Thoracic aorta (tissue), 2 donors: Measurements from ENCODE around the gene SAMD8. TPM values are rescaled to one million over a fixed set of nuclear protein-coding genes. Genes with fewer than 3 reads are reported as not detected.
"Not testable (repeated sequence)": the region's sequence is repeated elsewhere in the genome, so short reads cannot be mapped to it uniquely, and the experiment has no call there.

ENCODE experiments used
- ATAC-seq: fragments of 150-250 bp; one replicate; pipeline ENCODE4 v1.8.0; 2017; ENCODE audit warnings: low read depth; ENCODE audit not compliant: insufficient number of reproducible peaks, low FRiP score
- DNase-seq: peaks from one replicate; pipeline ENCODE4 v3.0.0-alpha.2; 2020; ENCODE audit warnings: low spot score
- H3K27ac ChIP-seq, 2 donors: fragments of 200-600 bp; sonication (generic); 1 replicate in 1 of 2; 2 replicates in 1 of 2; pipeline ENCODE4 v1.5.1; 2016; ENCODE audit warnings: mild to moderate bottlenecking in 2 of 2, moderate library complexity in 2 of 2
- H3K27me3 ChIP-seq: fragments of 200-600 bp; sonication (generic); replicated peaks from 2 replicates; pipeline ENCODE4 v1.6.0; 2016; ENCODE audit warnings: mild to moderate bottlenecking; ENCODE audit not compliant: insufficient read depth
- H3K36me3 ChIP-seq: fragments of 200-600 bp; sonication (generic); one replicate; pipeline ENCODE4 v1.5.1; 2016
- H3K4me1 ChIP-seq, 2 donors: fragments of 200-600 bp; sonication (generic); 1 replicate in 1 of 2; 2 replicates in 1 of 2; pipeline versions ENCODE4 v1.5.1 to v1.6.0; 2016; ENCODE audit warnings: low read depth in 2 of 2, mild to moderate bottlenecking in 1 of 2; ENCODE audit not compliant: control insufficient read depth in 1 of 2
- H3K4me3 ChIP-seq: fragments of 200-600 bp; sonication (generic); 2 replicates; pipeline ENCODE4 v1.5.1; 2016; ENCODE audit warnings: mild to moderate bottlenecking
- H3K9me3 ChIP-seq: fragments of 200-600 bp; sonication (generic); 2 replicates; pipeline ENCODE4 v1.5.1; 2016
- CTCF ChIP-seq: fragments of 200-600 bp; sonication (generic); IDR thresholded peaks from one replicate; pipeline ENCODE4 v1.5.1; 2019; ENCODE audit warnings: antibody characterized with exemption
- total RNA-seq, 2 donors: library from RNA; depleted of rRNA; stranded (reverse); fragments of >200 nt; gene quantifications; one replicate each; pipeline versions ENCODE4 v1.1.0 to v1.2.3, GENCODE V29; 2016

SAMD8 gene
- total RNA-seq, 2 donors from 2014 or later, result 22.7 to 51.5 TPM

- Histone ChIP-seq H3K9me3 (no peaks in the 10 kb centered on the region), H3K27me3 (no peaks in the 10 kb centered on the region), H3K4me1 (peaks cover 7 to 12% of the 10 kb centered on the region in 2 donors), H3K4me3 (no peak overlapping the region), H3K27ac (no peak overlapping the region), H3K36me3 (no peaks in the 10 kb centered on the region)
- TF ChIP-seq CTCF, result no peak
- DNase-seq, result no peak
- no peak for ATAC-seq
Observed at GRCh38 chr10:75197906-75198305, 86.5 kb downstream of the SAMD8 start.

- peaks cover 11 to 15% of the 10 kb centered on the region in 2 donors for H3K4me1 ChIP-seq
- H3K27me3 ChIP-seq, ATAC-seq, H3K9me3 ChIP-seq, H3K4me3 ChIP-seq, H3K27ac ChIP-seq, DNase-seq, H3K36me3 ChIP-seq: not testable (repeated sequence)
Observed at GRCh38 chr10:75199949-75200348, 88.5 kb downstream of the SAMD8 start.

GRCh38 chr10:75201793-75202307 is 90.4 kb downstream of the SAMD8 start:
- no peaks in the 10 kb centered on the region for H3K36me3 ChIP-seq
- H3K27ac ChIP-seq, result peak overlapping the region; percentile 4 to 69
- TF ChIP-seq CTCF, result no peak
- DNase-seq, result no peak
- H3K27me3 ChIP-seq, result no peaks in the 10 kb centered on the region
- no peaks in the 10 kb centered on the region for H3K9me3 ChIP-seq
- peaks cover 11 to 15% of the 10 kb centered on the region in 2 donors for H3K4me1 ChIP-seq
- no peak overlapping the region for H3K4me3 ChIP-seq
- no peak for ATAC-seq

GRCh38 chr10:75202321-75203045 is 91.0 kb downstream of the SAMD8 start:
- no peaks in the 10 kb centered on the region for H3K27me3 ChIP-seq
- no peak for TF ChIP-seq CTCF
- peak; percentile 24 for DNase-seq
- peak; percentile 87 for ATAC-seq
- peak overlapping the region; percentile 54 to 69 for H3K27ac ChIP-seq
- no peaks in the 10 kb centered on the region for H3K9me3 ChIP-seq
- no peaks in the 10 kb centered on the region for H3K36me3 ChIP-seq
- no peak overlapping the region for H3K4me3 ChIP-seq
- peaks cover 11 to 15% of the 10 kb centered on the region in 2 donors for H3K4me1 ChIP-seq

GRCh38 chr10:75203046-75203620 is 91.7 kb downstream of the SAMD8 start:
- H3K27me3 ChIP-seq, H3K9me3 ChIP-seq, H3K36me3 ChIP-seq, H3K4me3 ChIP-seq, DNase-seq: not testable (repeated sequence)
- Histone ChIP-seq H3K27ac (peak overlapping the region; percentile 54 to 69), H3K4me1 (peaks cover 11 to 15% of the 10 kb centered on the region in 2 donors)
- ATAC-seq, result peak; percentile 12

GRCh38 chr10:75203724-75204123 is 92.3 kb downstream of the SAMD8 start:
- Histone ChIP-seq H3K9me3 (no peaks in the 10 kb centered on the region), H3K4me1 (peaks cover 11 to 15% of the 10 kb centered on the region in 2 donors), H3K27ac (no peak overlapping the region), H3K4me3 (no peak overlapping the region), H3K36me3 (no peaks in the 10 kb centered on the region), H3K27me3 (no peaks in the 10 kb centered on the region)
- no peak for DNase-seq
- TF ChIP-seq CTCF, result no peak
- no peak for ATAC-seq
